OCI-LY3 (cell line): ENCODE measurements around the gene TBL3.

Source experiments
- EZH2phosphoT487 ChIP-seq: fragments of 200-600 bp; shearing (Covaris generic); IDR thresholded peaks from 2 replicates; pipeline ENCODE4 v1.6.1; 2018; ENCODE audit warnings: antibody characterized with exemption, mixed run types, low read depth
- TF ChIP-seq, protein P1 (sequence below): fragments of 200-600, 300-600 bp; sonication (generic); IDR thresholded peaks from 2 replicates; pipeline ENCODE4 v1.5.1; 2014; ENCODE audit warnings: antibody characterized with exemption, low read length, low read depth

DNA sequence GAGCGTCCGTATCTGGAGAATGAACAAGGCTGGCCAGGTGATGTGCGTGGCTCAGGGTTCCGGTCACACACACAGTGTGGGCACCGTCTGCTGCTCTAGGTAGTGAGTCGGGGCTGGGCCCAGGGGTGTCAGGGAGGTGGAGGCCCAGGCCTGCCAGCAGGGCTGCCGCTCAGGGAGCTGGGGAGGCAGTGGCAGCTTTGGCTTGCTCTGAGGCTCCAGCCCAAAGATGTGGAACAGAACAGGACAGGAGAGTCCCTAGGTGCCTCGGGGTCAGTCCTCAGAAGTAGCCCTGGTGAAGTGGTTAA lies 4.3 kb downstream of the TBL3 start:
- TF ChIP-seq, protein P1, sequence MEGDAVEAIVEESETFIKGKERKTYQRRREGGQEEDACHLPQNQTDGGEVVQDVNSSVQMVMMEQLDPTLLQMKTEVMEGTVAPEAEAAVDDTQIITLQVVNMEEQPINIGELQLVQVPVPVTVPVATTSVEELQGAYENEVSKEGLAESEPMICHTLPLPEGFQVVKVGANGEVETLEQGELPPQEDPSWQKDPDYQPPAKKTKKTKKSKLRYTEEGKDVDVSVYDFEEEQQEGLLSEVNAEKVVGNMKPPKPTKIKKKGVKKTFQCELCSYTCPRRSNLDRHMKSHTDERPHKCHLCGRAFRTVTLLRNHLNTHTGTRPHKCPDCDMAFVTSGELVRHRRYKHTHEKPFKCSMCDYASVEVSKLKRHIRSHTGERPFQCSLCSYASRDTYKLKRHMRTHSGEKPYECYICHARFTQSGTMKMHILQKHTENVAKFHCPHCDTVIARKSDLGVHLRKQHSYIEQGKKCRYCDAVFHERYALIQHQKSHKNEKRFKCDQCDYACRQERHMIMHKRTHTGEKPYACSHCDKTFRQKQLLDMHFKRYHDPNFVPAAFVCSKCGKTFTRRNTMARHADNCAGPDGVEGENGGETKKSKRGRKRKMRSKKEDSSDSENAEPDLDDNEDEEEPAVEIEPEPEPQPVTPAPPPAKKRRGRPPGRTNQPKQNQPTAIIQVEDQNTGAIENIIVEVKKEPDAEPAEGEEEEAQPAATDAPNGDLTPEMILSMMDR, result no peak
- no peak for TF ChIP-seq EZH2phosphoT487
